AG04449 (cell line): ENCODE measurements around the gene CACNA1C.

Experiments
- CTCF ChIA-PET: fragments of 350-600 bp; formaldehyde crosslinking; extraction: SDS; loops from one replicate; lab custom pipeline; 2021; ENCODE audit warnings: antibody characterized with exemption; lab: Yijun Ruan, JAX
- POLR2A ChIA-PET: fragments of 400-600, 350-600 bp; formaldehyde crosslinking; extraction: SDS; loops from one replicate; lab custom pipeline; 2020; ENCODE audit warnings: antibody characterized with exemption, inconsistent platforms; lab: Yijun Ruan, JAX
- DNase-seq: peaks from one replicate; pipeline ENCODE4 v3.0.0-alpha.2; 2010; ENCODE audit warnings: low read depth, low spot score
- H3K4me3 ChIP-seq: 2 replicates; pipeline ENCODE4 v1.5.1; 2011; ENCODE audit warnings: low read depth, mild to moderate bottlenecking, control low read depth, low read length
- TF ChIP-seq, protein P1 (sequence below): IDR thresholded peaks from one replicate; pipeline ENCODE4 v1.5.1; 2011; ENCODE audit warnings: mild to moderate bottlenecking, moderate library complexity, low read length, control low read depth, inconsistent platforms; ENCODE audit not compliant: insufficient read depth; ENCODE audit errors: missing control alignments

The CACNA1C gene

DNA sequence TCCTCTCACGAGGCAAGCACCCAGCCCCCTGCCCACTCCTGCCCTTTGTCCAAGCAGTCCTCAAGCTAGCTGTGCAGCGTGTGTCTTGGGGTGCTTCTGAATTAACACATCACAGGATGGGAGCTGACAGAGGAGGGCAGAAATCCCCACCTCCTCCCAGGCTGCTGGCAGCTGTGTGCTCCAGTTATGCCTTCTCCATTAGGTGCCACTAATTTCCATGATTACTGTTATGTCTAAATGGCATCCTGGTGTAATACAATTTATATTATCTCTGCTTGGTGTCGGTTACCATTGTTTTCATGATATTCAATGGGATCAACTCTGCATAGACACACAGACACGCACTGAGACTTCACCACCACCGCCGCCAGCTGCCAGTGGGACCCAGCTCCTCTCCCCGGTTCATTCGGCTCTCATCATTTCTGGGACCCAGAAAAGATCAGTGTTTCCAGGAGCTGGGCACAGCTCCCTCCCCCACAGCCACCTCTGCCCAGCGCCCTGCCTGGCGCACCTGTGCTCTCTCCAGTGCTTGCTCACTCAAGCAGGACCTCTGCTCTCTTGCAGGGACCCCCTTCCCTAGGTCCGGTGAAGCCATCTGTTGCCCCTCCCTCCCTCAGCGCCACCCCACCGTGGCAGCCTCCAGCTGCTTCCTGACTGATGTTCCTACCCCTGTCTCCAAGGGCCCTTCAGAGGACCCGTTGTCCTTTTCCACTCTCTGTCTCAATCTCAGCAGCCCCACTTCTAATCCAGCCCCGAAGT, 574.5 kb downstream of the CACNA1C start:
- POLR2A ChIA-PET: no interaction called here
- TF ChIP-seq, protein P1, sequence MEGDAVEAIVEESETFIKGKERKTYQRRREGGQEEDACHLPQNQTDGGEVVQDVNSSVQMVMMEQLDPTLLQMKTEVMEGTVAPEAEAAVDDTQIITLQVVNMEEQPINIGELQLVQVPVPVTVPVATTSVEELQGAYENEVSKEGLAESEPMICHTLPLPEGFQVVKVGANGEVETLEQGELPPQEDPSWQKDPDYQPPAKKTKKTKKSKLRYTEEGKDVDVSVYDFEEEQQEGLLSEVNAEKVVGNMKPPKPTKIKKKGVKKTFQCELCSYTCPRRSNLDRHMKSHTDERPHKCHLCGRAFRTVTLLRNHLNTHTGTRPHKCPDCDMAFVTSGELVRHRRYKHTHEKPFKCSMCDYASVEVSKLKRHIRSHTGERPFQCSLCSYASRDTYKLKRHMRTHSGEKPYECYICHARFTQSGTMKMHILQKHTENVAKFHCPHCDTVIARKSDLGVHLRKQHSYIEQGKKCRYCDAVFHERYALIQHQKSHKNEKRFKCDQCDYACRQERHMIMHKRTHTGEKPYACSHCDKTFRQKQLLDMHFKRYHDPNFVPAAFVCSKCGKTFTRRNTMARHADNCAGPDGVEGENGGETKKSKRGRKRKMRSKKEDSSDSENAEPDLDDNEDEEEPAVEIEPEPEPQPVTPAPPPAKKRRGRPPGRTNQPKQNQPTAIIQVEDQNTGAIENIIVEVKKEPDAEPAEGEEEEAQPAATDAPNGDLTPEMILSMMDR: no peak
- CTCF ChIA-PET: no interaction called here
- no peak for DNase-seq
- no peak overlapping the region for H3K4me3 ChIP-seq

DNA sequence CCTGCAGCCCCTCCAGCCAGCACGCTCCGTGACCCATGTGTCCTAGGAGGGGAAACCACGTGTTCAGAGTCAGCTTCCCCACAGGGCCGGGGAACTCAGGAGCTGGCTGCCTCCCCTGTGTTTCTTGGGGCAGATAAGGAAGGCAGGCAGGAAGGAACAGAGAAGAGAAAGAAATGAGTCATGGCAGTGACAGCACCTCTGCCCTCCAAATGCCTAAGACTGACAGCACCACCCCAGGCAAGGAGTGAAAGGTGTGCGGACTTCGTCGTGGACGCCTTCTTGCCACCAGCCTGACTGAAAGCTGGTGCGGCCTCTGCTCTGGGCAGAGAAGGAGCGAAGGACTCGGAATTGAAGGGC, 575.0 kb downstream of the CACNA1C start:
- ChIA-PET POLR2A (no interaction called here), CTCF (no interaction called here)
- H3K4me3 ChIP-seq: no peak overlapping the region
- no peak for DNase-seq
- TF ChIP-seq, protein P1: no peak

DNA sequence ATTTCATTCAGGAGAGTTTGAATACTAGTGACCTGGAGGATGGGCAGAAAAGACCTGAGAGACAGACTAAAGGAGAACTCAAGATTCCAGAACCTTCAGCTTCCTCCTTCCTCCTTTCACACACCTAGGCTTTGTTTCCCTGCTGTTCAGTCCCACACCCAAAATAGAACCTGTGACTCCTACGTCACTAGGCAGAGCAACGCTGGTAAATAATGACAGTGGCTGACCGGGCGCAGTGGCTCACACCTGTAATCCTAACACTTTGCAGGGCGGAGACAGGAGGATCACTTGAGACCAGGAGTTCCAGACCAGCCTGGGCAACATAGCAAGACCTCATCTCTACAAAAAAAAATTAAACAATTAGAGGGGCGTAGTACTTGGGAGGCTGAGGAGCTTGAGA, 575.6 kb downstream of the CACNA1C start:
- DNase-seq: no peak
- no peak overlapping the region for H3K4me3 ChIP-seq
- CTCF ChIA-PET: interaction anchor here (1.1 kb wide), 1 partner anchor 13 kb away, joined by 5 read pairs; no protein-coding TSS in a partner anchor
- TF ChIP-seq, protein P1: no peak
- POLR2A ChIA-PET: no interaction called here

DNA sequence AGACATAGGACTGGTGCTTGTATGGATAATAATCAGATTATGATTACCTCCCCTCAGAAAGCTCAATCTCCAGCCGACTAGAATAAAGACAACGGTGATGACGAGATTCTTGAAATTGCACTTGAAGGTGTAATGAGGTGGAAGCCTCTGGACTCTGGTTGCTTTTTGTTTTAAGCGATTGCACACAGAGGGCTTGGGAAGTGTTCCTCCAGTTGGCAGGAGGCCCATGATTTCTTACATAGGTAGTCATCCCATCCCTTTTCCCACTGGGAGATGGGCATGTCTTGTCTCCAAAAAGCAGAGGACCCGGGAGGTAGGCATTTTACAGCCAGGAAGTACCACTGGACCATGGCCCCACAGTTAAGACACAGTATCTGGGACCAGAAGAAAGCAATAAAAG, 576.3 kb downstream of the CACNA1C start:
- POLR2A ChIA-PET: no interaction called here
- H3K4me3 ChIP-seq: no peak overlapping the region
- CTCF ChIA-PET: interaction anchor here (1.1 kb wide), 1 partner anchor 12 kb away, joined by 5 read pairs; no protein-coding TSS in a partner anchor
- TF ChIP-seq, protein P1: no peak
- DNase-seq: no peak

GRCh38 chr12:2631653-2632350, 579.0 kb downstream of the CACNA1C start:
- no peak for DNase-seq
- POLR2A ChIA-PET: no interaction called here
- TF ChIP-seq, protein P1: no peak
- no peak overlapping the region for H3K4me3 ChIP-seq
- CTCF ChIA-PET: interaction anchor here (1.7 to 1.9 kb wide), 2 partner anchors 9 to 11 kb away, joined by 5 to 10 read pairs; no protein-coding TSS in a partner anchor

- POLR2A ChIA-PET: no interaction called here
- TF ChIP-seq, protein P1: no peak
- CTCF ChIA-PET: interaction anchor here (1.9 kb wide), 1 partner anchor 8 kb away, joined by 10 read pairs; no protein-coding TSS in a partner anchor
- H3K4me3 ChIP-seq: no peak overlapping the region
- no peak for DNase-seq
Measured at GRCh38 chr12:2633176-2633824, 580.5 kb downstream of the CACNA1C start.
